SW 1271 (cell line): ENCODE measurements around the gene RXFP3.

ENCODE experiments used
- DNase-seq, 2 experiments: peaks; one replicate each; lab custom pipeline; 2025; lab: John Stamatoyannopoulos, UW

Gene RXFP3

GRCh38 chr5:33981408-33982162 lies 45.4 kb downstream of the RXFP3 start:
- DNase-seq: no peak

- no peak for DNase-seq
Measured at GRCh38 chr5:33984178-33984577, 48.0 kb downstream of the RXFP3 start.

- no peak for DNase-seq
Measured at GRCh38 chr5:33984671-33985124, 48.5 kb downstream of the RXFP3 start, which contains the start of gene SLC45A2. Gene SLC45A2, minus strand, starts transcription at chr5:33984693. Its CDS starts 110 bp downstream, at chr5:33984583.

- DNase-seq: no peak
Measured at GRCh38 chr5:33985447-33985846, 49.3 kb downstream of the RXFP3 start.
